Nephron (organoid): ENCODE measurements around the gene MAST1.
"Not testable (repeated sequence)": the region's sequence is repeated elsewhere in the genome, so short reads cannot be mapped to it uniquely, and the experiment has no call there.

Source experiments
- H3K27ac Mint-ChIP-seq, 3 experiments: 2 replicates each; pipeline ENCODE4 v1.8.0; 2020; ENCODE audit warnings: mixed read lengths in 3 of 3, mild to moderate bottlenecking in 2 of 3, moderate library complexity in 1 of 3
- H3K27me3 Mint-ChIP-seq: 2 replicates; pipeline ENCODE4 v1.8.0; 2021; ENCODE audit warnings: low read depth, mild to moderate bottlenecking, moderate library complexity, mixed read lengths
- H3K36me3 Mint-ChIP-seq: 2 replicates; pipeline ENCODE4 v1.8.0; 2020; ENCODE audit warnings: low read depth, mixed read lengths
- H3K4me1 Mint-ChIP-seq: 2 replicates; pipeline ENCODE4 v1.8.0; 2020; ENCODE audit warnings: mixed read lengths
- H3K4me3 Mint-ChIP-seq, 3 experiments: 2 replicates each; pipeline ENCODE4 v1.8.0; 2020; ENCODE audit warnings: mild to moderate bottlenecking in 3 of 3, mixed read lengths in 3 of 3, moderate library complexity in 2 of 3
- H3K9me3 Mint-ChIP-seq: 2 replicates; pipeline ENCODE4 v1.8.0; 2020; ENCODE audit warnings: mixed read lengths
- CTCF ChIP-seq, 3 experiments: fragments of 200-600 bp; sonication (generic); IDR thresholded peaks; one replicate each; pipeline ENCODE4 v1.5.0; 2021; ENCODE audit warnings: antibody characterized with exemption in 3 of 3; ENCODE audit not compliant: unreplicated experiment in 3 of 3

Gene MAST1

DNA sequence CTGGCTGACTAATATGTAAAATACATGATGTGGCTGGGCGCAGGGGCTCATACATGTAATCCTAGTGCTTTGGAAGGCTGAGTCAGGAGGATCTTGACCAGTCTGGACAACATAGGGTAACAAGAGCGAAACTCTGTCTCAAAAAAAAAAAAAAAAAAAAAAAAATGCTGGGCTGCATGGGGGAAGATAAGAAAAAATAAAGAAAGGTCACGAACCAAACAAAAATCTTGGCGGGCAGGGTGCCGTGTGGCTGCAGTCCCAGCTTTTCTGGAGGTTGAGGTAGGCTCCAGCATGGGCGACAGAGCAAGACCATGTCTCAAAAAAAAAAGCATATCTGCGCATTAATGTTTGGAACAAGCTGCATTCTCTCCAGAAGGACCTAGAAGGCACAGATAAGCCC, 23.2 kb upstream of the MAST1 start:
- Mint-ChIP-seq H3K4me3 (no peak overlapping the region), H3K9me3 (no peaks in the 10 kb centered on the region), H3K27ac (no peak overlapping the region), H3K4me1 (no peaks in the 10 kb centered on the region), H3K27me3 (peaks cover 3% of the 10 kb centered on the region), H3K36me3 (peaks cover 15% of the 10 kb centered on the region)
- TF ChIP-seq CTCF (IDR thresholded peaks at IDR 0.05; ENCODE audit: unreplicated experiment in 3 of 3) = no peak

- not testable (repeated sequence) for H3K4me1 Mint-ChIP-seq, H3K4me3 Mint-ChIP-seq, H3K27ac Mint-ChIP-seq, H3K27me3 Mint-ChIP-seq, H3K9me3 Mint-ChIP-seq
- peaks cover 15% of the 10 kb centered on the region for H3K36me3 Mint-ChIP-seq
These were observed 21.1 kb upstream of the MAST1 start for GRCh38 chr19:12817188-12817587.

GRCh38 chr19:12817810-12818209, 20.5 kb upstream of the MAST1 start:
- not testable (repeated sequence) for H3K9me3 Mint-ChIP-seq, H3K27ac Mint-ChIP-seq, H3K4me1 Mint-ChIP-seq, H3K27me3 Mint-ChIP-seq, H3K4me3 Mint-ChIP-seq
- H3K36me3 Mint-ChIP-seq = peaks cover 15% of the 10 kb centered on the region

DNA sequence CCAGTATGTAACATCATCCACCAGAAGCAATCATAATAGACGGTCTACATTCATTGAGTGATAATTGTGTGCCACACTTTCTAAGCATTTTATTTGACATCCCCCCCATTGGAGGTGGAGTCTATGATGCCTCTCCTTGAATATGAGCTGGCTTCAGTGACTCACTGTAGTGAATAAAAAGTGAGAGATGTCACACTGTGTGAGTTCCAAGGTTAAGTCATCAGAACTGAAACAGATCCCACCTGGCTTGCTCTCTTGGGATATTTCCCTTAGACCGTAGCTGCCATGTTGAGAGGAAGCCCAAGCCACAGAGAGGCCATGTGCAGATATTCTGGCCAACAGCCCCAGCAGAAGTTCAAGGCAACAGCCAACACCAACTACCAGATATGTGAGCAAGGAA, 16.6 kb upstream of the MAST1 start:
- Mint-ChIP-seq H3K4me3 (no peak overlapping the region), H3K9me3 (no peaks in the 10 kb centered on the region), H3K27ac (no peak overlapping the region), H3K27me3 (peaks cover 22% of the 10 kb centered on the region), H3K36me3 (no peaks in the 10 kb centered on the region), H3K4me1 (no peaks in the 10 kb centered on the region)
- TF ChIP-seq CTCF (IDR thresholded peaks at IDR 0.05; ENCODE audit: unreplicated experiment in 3 of 3) = no peak

- no peaks in the 10 kb centered on the region for H3K36me3 Mint-ChIP-seq
- peak; percentile 25 to 57 (median 35) for TF ChIP-seq CTCF (IDR thresholded peaks at IDR 0.05; ENCODE audit: unreplicated experiment in 3 of 3)
- H3K27me3 Mint-ChIP-seq = peaks cover 58% of the 10 kb centered on the region
- peak overlapping the region in 1 of 3 experiments; percentile 43 for H3K4me3 Mint-ChIP-seq
- H3K4me1 Mint-ChIP-seq = no peaks in the 10 kb centered on the region
- no peaks in the 10 kb centered on the region for H3K9me3 Mint-ChIP-seq
- no peak overlapping the region for H3K27ac Mint-ChIP-seq
These were observed 12.8 kb upstream of the MAST1 start for GRCh38 chr19:12825254-12826131.

DNA sequence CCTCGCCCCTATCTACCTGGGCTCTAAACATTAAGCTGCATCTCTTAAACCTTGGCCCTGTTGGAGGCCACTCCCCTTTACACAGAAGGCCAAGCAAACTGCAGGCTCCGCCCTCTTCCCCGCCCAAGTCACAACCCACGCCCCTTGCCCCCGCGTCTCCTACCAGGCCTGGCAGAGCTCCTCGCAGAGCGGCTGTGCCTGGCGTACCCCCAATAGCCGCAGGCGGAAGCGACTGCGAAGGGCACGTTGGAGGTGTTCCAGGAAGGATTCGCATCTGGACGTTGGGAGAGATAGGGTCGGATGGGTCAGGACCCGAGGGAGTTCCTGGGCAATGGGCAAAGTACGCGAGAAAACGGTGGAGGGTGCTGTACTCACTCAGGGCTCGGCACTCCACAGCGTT, 9.8 kb upstream of the MAST1 start:
- Mint-ChIP-seq H3K27me3 (peaks cover 88% of the 10 kb centered on the region), H3K36me3 (no peaks in the 10 kb centered on the region), H3K4me3 (no peak overlapping the region), H3K4me1 (peaks cover 5% of the 10 kb centered on the region), H3K27ac (no peak overlapping the region), H3K9me3 (peaks cover 3% of the 10 kb centered on the region)
- no peak for TF ChIP-seq CTCF (IDR thresholded peaks at IDR 0.05; ENCODE audit: unreplicated experiment in 3 of 3)

GRCh38 chr19:12833418-12833737, 4.9 kb upstream of the MAST1 start:
- Mint-ChIP-seq H3K4me3 (peak overlapping the region; percentile 45 to 73 (median 46)), H3K36me3 (no peaks in the 10 kb centered on the region), H3K9me3 (peaks cover 5% of the 10 kb centered on the region), H3K27ac (no peak overlapping the region), H3K4me1 (peaks cover 20% of the 10 kb centered on the region), H3K27me3 (peaks cover 94% of the 10 kb centered on the region)
- no peak for TF ChIP-seq CTCF (IDR thresholded peaks at IDR 0.05; ENCODE audit: unreplicated experiment in 3 of 3)
